ENCODE results near the gene AK1. TPM values are rescaled to one million over a fixed set of nuclear protein-coding genes. Genes with fewer than 3 reads are reported as not detected.

The AK1 gene
- total RNA-seq, 2 experiments from 2014 or later, result 12.1 to 14.8 TPM

DNA sequence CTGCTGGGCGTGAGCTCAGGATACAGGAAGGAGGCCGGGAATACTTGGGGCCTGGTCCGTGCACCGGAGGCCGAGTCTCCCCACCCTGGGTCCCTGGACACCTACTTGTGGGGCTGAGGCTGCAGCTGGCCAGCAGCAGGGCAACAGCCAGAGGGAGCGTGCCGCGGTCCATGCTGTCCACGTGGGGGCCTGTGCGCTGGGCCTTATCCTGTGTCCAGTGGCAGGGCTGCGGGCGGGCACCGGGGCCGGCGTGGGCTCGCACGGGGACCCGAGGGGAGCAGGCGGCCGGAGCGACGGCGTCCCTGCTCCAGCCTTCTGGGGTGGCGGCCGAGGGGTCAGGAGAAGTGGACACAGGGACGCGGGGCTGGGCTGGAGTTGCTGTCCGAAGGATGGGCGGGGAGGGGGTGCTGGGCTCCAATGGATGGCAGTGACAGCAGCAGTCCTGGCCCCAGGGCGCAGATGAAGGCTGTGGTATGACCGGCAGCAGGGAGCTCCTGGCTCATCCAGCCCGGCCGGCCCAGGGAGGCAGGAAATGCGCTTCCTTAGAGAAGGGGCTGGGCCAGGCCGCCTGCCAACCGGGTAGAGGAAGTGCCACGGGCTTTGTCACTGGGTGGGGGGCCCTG is 23.2 kb downstream of the AK1 start, which contains the start of gene ENG:
ENG (minus strand) TSS at position 475 of the 623 bp plus-strand sequence; CDS start at position 172, 303 bp downstream.
- TF ChIP-seq, protein P1, sequence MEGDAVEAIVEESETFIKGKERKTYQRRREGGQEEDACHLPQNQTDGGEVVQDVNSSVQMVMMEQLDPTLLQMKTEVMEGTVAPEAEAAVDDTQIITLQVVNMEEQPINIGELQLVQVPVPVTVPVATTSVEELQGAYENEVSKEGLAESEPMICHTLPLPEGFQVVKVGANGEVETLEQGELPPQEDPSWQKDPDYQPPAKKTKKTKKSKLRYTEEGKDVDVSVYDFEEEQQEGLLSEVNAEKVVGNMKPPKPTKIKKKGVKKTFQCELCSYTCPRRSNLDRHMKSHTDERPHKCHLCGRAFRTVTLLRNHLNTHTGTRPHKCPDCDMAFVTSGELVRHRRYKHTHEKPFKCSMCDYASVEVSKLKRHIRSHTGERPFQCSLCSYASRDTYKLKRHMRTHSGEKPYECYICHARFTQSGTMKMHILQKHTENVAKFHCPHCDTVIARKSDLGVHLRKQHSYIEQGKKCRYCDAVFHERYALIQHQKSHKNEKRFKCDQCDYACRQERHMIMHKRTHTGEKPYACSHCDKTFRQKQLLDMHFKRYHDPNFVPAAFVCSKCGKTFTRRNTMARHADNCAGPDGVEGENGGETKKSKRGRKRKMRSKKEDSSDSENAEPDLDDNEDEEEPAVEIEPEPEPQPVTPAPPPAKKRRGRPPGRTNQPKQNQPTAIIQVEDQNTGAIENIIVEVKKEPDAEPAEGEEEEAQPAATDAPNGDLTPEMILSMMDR (IDR thresholded peaks at IDR 0.05), result no peak
- H3K27me3 Mint-ChIP-seq, result no peaks in the 10 kb centered on the region
- intact Hi-C loops (cut with micrococcal nuclease), result no loop called here
- peak; percentile 38 for DNase-seq
- H3K36me3 Mint-ChIP-seq (ENCODE audit: low read depth), result peaks cover 12% of the 10 kb centered on the region
- ChIA-PET CTCF (interaction anchor here (1.0 to 9.2 kb wide), 5 partner anchors 7 to 119 kb away, joined by 3 to 107 read pairs (median 6); partner anchors contain the start of genes ST6GALNAC4 and TOR2A), POLR2A (interaction anchor here (0.7 to 2.8 kb wide), 6 partner anchors 8 to 284 kb away, joined by 3 to 9 read pairs (median 4); partner anchors contain the start of gene CDK9)
- H3K27ac Mint-ChIP-seq, result peak within 1 kb of the TSS; percentile 83
- H3K9me3 Mint-ChIP-seq, result peaks cover 2% of the 10 kb centered on the region
- ATAC-seq, result peak; percentile 72
- H3K4me1 Mint-ChIP-seq (ENCODE audit: low read depth), result peaks cover 22% of the 10 kb centered on the region
- peak within 1 kb of the TSS; percentile 82 for H3K4me3 Mint-ChIP-seq

DNA sequence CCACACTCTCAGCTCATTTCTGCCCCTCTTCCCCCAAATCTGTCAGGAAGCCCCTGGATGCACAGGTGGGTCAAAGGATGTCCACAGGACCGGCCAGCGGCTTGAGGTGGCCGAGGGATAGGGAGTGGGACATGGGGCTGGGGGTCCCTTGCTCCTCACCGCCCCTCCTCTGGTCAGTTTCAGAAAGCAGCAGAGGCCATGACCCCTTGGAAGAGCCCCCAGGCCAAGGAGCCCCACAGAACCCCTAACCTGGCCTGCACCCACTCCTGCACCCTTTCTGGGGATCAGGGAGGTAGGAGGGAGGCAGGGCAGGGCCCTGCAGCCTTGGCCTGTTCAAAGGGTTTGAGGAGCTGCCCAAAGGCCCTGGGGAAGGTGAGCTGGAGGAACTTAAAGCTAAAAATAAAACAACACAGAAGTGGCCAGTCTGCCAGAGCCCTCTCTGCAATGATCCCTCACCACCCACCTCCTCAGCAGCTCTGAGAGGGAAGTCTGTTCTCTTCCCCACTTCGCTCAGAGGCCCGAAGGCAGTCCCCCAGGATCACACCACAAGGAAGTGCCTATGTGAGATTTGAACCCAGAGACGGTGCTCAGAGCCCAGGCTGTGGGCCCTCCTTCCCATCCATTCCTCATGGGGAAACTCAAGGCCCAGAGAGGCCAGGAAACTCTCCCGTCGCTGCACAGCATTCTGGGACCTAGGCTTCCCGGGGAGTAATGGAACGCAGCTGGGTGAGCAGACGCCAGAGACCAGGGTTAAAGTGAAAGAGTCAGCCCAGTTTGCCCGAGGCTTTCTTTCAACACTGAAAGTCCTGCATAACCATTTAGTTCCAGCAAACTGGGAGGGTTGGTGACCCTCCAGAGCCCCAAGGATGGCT is 23.9 kb downstream of the AK1 start:
- Mint-ChIP-seq H3K4me1 (ENCODE audit: low read depth) (peaks cover 22% of the 10 kb centered on the region), H3K9me3 (peaks cover 10% of the 10 kb centered on the region), H3K27ac (peak overlapping the region; percentile 83), H3K4me3 (peak overlapping the region; percentile 82), H3K27me3 (no peaks in the 10 kb centered on the region), H3K36me3 (ENCODE audit: low read depth) (peaks cover 20% of the 10 kb centered on the region)
- ATAC-seq, result peak; percentile 43
- intact Hi-C loops (cut with micrococcal nuclease), result no loop called here
- ChIA-PET POLR2A (interaction anchor here (1.1 to 2.8 kb wide), 6 partner anchors 9 to 68 kb away, joined by 3 to 9 read pairs (median 4); partner anchors contain the start of gene CDK9), CTCF (interaction anchor here (1.0 to 9.2 kb wide), 5 partner anchors 8 to 118 kb away, joined by 3 to 107 read pairs (median 6); partner anchors contain the start of genes ST6GALNAC4 and TOR2A)
- TF ChIP-seq, protein P1 (IDR thresholded peaks at IDR 0.05), result no peak
- no peak for DNase-seq

DNA sequence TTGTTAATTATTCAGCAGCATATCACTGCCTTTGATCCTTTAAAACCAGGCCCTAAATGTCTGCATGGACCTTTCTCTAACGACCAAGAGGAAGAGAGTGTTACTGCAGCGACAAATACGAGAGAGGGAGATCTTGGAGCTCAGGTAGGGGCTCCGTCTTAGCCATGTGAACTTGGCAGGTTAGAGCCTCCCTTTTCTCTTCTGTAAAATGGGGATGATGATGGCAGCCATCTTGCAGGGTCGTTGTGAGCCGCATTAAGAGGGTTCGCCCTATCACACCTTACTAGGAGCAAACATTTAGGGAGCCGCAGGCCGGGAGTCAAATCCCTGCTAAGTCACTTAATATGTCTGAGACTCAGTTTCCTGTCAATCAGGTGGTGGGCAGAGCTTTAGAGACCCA is 24.6 kb downstream of the AK1 start:
- TF ChIP-seq, protein P1 (IDR thresholded peaks at IDR 0.05), result no peak
- Mint-ChIP-seq H3K9me3 (peaks cover 12% of the 10 kb centered on the region), H3K27me3 (no peaks in the 10 kb centered on the region), H3K4me1 (ENCODE audit: low read depth) (peaks cover 22% of the 10 kb centered on the region), H3K36me3 (ENCODE audit: low read depth) (peaks cover 22% of the 10 kb centered on the region), H3K27ac (peak overlapping the region; percentile 20), H3K4me3 (peak overlapping the region; percentile 82)
- intact Hi-C loops (cut with micrococcal nuclease), result no loop called here
- POLR2A ChIA-PET, result interaction anchor here (0.7 to 2.6 kb wide), 6 partner anchors 10 to 67 kb away, joined by 3 to 9 read pairs (median 3); partner anchors contain the start of gene CDK9
- CTCF ChIA-PET, result interaction anchor here (0.9 to 9.2 kb wide), 8 partner anchors 9 to 263 kb away, joined by 3 to 107 read pairs (median 4); partner anchors contain the start of genes ST6GALNAC4 and TOR2A
- no peak for DNase-seq
- ATAC-seq, result no peak

DNA sequence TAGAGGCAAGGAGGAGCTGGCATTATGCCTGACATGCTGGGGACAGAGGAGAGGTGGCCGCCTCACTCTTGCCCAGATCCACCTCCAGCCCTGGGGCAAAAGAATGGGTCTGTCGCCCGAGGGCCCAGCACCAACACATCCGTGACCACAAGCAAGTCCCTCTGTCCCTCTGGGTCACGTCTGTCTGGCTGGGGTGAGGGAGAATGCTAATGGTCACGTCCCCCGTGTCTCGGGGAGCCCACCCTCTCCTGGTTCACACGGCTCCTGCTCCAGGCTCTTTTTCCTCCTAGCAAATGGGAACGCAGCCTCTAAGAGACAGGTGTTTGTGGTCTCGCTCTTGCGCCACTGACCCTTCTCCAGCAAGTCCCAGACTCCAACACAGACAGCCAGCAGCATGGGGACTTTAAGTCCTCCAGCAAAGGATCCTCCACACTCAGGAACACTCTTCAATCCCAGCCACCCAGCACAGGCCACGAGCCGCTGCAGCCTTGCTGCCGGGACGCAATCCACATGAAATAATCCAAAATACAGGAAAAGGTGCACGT is 27.1 kb downstream of the AK1 start:
- POLR2A ChIA-PET, result interaction anchor here (1.2 kb wide), 1 partner anchor 42 kb away, joined by 3 read pairs; no protein-coding TSS in a partner anchor
- ATAC-seq (no peak), DNase-seq (no peak)
- intact Hi-C loops (cut with micrococcal nuclease), result no loop called here
- Mint-ChIP-seq H3K4me1 (ENCODE audit: low read depth) (peaks cover 16% of the 10 kb centered on the region), H3K27ac (no peak overlapping the region), H3K9me3 (peaks cover 12% of the 10 kb centered on the region), H3K4me3 (no peak overlapping the region), H3K36me3 (ENCODE audit: low read depth) (peaks cover 22% of the 10 kb centered on the region), H3K27me3 (no peaks in the 10 kb centered on the region)
- CTCF ChIA-PET, result no interaction called here
- TF ChIP-seq, protein P1 (IDR thresholded peaks at IDR 0.05), result no peak
